ENCODE data around the gene GOLGA1.

DNA sequence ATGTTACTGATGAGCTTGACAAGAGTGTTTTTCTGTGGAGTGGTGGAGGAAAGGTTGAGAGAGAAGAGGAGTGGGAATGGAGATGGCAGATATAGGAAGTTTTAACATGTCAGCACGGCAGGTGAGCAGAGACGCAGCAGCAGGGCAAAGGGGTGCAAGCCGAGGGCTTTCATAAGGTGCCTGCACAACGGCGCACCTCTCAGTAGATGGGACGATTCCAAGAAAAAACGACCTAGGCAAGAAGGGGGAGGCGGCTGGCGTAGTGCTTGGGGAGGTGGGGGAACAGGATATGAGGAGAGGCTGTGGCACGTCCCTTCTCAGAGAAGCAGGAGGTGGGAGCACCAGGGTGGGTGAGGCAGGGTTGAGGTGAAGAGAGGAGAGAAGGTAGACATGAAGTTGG, 54.4 kb downstream of the GOLGA1 start:
- TF ChIP-seq GATA2 (IDR thresholded peaks at IDR 0.05; ENCODE audit: low read depth, low read length), result no peak
- TF ChIP-seq GATA3 (IDR thresholded peaks at IDR 0.05; ENCODE audit: low read depth, low read length), result no peak
